Pancreas (tissue), 10 donors: Measurements from ENCODE around the gene STAT4. TPM values are rescaled to one million over a fixed set of nuclear protein-coding genes. Genes with fewer than 3 reads are reported as not detected.
A peak's percentile ranks its signal among the peaks of the same experiment; 100 is the strongest.

Experiments used
- ATAC-seq, 4 donors: fragments of 200-7000 bp; cut with Tn5 transposase; one replicate each; pipeline versions ENCODE4 v1.8.0 to v1.9.1; 2020; ENCODE audit warnings: mild to moderate bottlenecking in 4 of 4, moderate library complexity in 4 of 4
- DNase-seq, 6 donors: peaks; one replicate each; pipeline ENCODE4 v3.0.0-alpha.2; 2020
- FAIRE-seq: peaks from 2 replicates; lab custom pipeline; 2012; peaks lifted over from hg19 to GRCh38; lab: Jason Lieb, UNC
- H3K27ac ChIP-seq, 4 donors: fragments of 200-600 bp; sonication (generic); 1 replicate in 3 of 4; 2 replicates in 1 of 4; pipeline versions ENCODE4 v1.5.0 to v1.8.0; 2020
- H3K27me3 ChIP-seq, 4 donors: fragments of 200-600 bp; one replicate each; pipeline ENCODE4 v1.8.0; 2021
- H3K36me3 ChIP-seq, 3 donors: fragments of 200-600 bp; sonication (generic) in 1 of 3; one replicate each; pipeline versions ENCODE4 v1.5.0 to v1.8.0; 2020 to 2021
- H3K4me1 ChIP-seq, 3 donors: fragments of 200-600 bp; one replicate each; pipeline ENCODE4 v1.8.0; 2021
- H3K4me3 ChIP-seq, 4 donors: fragments of 200-600 bp; sonication (generic) in 2 of 4; one replicate each; pipeline versions ENCODE4 v1.5.0 to v1.8.0; 2020 to 2021
- H3K9me3 ChIP-seq, 4 donors: fragments of 200-600 bp; one replicate each; pipeline ENCODE4 v1.8.0; 2021
- CTCF ChIP-seq, 4 donors: fragments of 200-600 bp; sonication (generic) in 3 of 4; IDR thresholded peaks; one replicate each; pipeline versions ENCODE4 v1.5.0 to v1.8.0; 2021; ENCODE audit warnings: antibody characterized with exemption in 4 of 4
- WGBS, 2 donors: extraction: QIAGEN DNeasy Blood & Tissue Kit; methylation state at CpG; one replicate each; pipeline ENCODE4 v1.1.7; 2013; 5-methylcytosine and 5-hydroxymethylcytosine counted together
- intact Hi-C, 3 donors: fragments of 100-400 bp; cut with DNase I; formaldehyde crosslinking; loops; one replicate each; pipeline versions ENCODE4 v1.11.1 to v1.14.2; 2022
- polyA plus RNA-seq, 2 donors: library from polyadenylated mRNA; stranded (reverse); fragments of 200-250 nt; gene quantifications; one replicate each; pipeline ENCODE4 v1.2.3, GENCODE V29; 2013
- total RNA-seq, 6 donors: library from RNA; stranded (reverse); fragmentation: NEBNext Ultra II Directional in 4 of 6; extraction: Animal tissue kit (Norgen Biotek cat#: 25700) in 4 of 6; gene quantifications; one replicate each; pipeline versions ENCODE4 v1.2.1 to v1.2.4, GENCODE V29; 2021 to 2023
- donor health status: healthy with polysubstance abuse.
- donor health status: DM: no; HTN: no; CAD: no; lungs with moderate emphysema.
- donor health status: DM: no; HTN: no; CAD: no.
- donor health status: control.
- donor health status: control.
- donor health status: Bipolar disorder and iron deficiency.
- donor health status: DM: yes; HTN: yes; CAD: no.
- donor health status: DM: no; HTN: no; CAD: no.
- donor health status: DM: no; HTN: no; CAD: no.
- donor health status: DM: yes; HTN: yes; CAD: no.

Gene STAT4
- total and polyA plus RNA-seq, 8 donors = 0.60 to 6.4 (median 1.8) TPM

- DNase-seq (no peak), ATAC-seq (no peak), FAIRE-seq (no peak)
- WGBS, 2 donors = 94 to 97% methylated on average over 2 of the region's 2 CpGs
- Histone ChIP-seq H3K4me3 (no peak overlapping the region), H3K36me3 (no peaks in the 10 kb centered on the region), H3K27me3 (no peaks in the 10 kb centered on the region), H3K27ac (peak overlapping the region in 1 of 4 donors; percentile 74), H3K4me1 (peaks cover 0 to 8% (median 7%) of the 10 kb centered on the region in 3 donors), H3K9me3 (no peaks in the 10 kb centered on the region)
- intact Hi-C loops = no loop called here
- TF ChIP-seq CTCF (IDR thresholded peaks at IDR 0.05) = no peak
These were observed 29.5 kb upstream of the STAT4 start for GRCh38 chr2:191180276-191180675.

DNA sequence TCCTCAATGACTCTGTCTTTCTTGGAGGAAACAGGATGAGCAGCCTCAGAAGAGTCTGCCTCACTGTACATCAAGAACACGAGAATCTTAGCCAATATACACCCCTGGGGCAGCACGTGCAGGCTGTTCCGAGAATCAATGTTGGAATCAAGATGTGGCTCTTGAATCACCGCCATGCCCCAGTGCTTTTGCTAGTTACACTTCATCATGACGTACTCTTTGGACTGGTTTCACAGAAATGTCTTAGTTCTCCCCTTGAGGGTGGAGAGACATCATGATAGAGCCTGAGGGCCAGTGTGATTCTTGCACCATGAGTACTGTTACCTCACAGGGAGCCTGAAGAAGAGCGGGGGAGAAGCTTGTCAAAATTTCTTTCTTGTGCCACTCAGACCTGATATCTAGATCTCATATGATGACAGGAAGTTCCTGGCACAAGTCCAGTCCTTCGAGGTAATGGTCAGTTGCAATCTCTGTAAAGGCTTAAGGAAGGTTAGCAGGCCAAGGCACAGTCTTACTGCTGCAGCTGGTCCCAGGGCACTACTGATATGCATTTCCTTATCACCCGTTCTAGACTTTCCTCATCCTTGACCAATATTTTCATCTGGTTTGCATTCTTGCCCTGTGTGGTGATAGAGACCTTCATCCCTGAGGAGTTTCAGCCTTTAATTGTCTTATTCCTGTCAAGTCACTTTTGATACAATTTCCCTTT is 28.2 kb upstream of the STAT4 start:
- WGBS, 2 donors = 63% methylated on average over 8 of the region's 8 CpGs
- H3K9me3 ChIP-seq = no peaks in the 10 kb centered on the region
- peak overlapping the region in 2 of 4 donors; percentile 51 to 74 for H3K27ac ChIP-seq
- no peak for DNase-seq
- no peak for TF ChIP-seq CTCF (IDR thresholded peaks at IDR 0.05)
- intact Hi-C loops = no loop called here
- ATAC-seq = peak; percentile 21 to 67 (median 52)
- no peaks in the 10 kb centered on the region for H3K27me3 ChIP-seq
- no peaks in the 10 kb centered on the region for H3K36me3 ChIP-seq
- no peak overlapping the region for H3K4me3 ChIP-seq
- H3K4me1 ChIP-seq = peaks cover 0 to 8% (median 7%) of the 10 kb centered on the region in 3 donors
- no peak for FAIRE-seq

GRCh38 chr2:191177751-191178736 is 27.2 kb upstream of the STAT4 start:
- Histone ChIP-seq H3K4me1 (peaks cover 0 to 8% (median 7%) of the 10 kb centered on the region in 3 donors), H3K27me3 (no peaks in the 10 kb centered on the region), H3K36me3 (no peaks in the 10 kb centered on the region), H3K9me3 (no peaks in the 10 kb centered on the region), H3K27ac (peak overlapping the region in 2 of 4 donors; percentile 51 to 74), H3K4me3 (no peak overlapping the region)
- peak in 3 of 4 donors; percentile 37 to 82 (median 71) for ATAC-seq
- DNase-seq = no peak
- no peak for FAIRE-seq
- WGBS, 2 donors = 49 to 54% methylated on average over 2 of the region's 2 CpGs
- intact Hi-C loops = no loop called here
- TF ChIP-seq CTCF (IDR thresholded peaks at IDR 0.05) = no peak

DNA sequence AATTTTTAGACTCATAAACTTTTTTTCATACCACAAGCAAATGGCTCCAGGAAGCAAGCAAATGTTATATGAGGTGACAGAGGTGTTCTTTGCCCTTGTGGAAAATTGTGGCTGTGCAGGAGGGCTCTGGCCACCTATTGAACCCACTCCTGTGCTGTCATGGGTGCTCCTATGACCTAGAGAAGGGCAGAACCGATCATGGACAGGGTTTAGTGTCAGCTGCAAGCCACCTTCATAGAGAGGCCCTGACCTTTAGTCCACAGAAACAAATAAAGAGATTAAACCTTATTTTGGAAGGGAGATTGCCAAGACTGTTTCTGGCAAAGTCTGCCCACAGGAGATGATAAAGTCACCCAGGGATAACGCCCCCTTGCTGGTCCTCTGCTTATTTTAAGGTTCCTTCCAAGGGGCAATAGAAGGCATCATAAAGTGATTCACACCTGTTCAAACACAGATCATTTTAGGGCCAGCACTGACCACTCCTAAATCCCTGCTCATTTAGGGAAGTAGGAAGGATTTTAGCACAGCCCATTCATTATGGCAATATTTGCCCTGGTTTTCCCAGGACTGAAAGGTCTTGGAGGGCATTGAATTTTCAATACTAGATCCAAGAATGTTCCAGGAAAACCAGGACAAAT is 26.1 kb upstream of the STAT4 start:
- H3K27ac ChIP-seq = peak overlapping the region in 1 of 4 donors; percentile 74
- intact Hi-C loops = no loop called here
- no peak overlapping the region for H3K4me3 ChIP-seq
- FAIRE-seq = no peak
- no peak for ATAC-seq
- H3K27me3 ChIP-seq = no peaks in the 10 kb centered on the region
- 24 to 28% methylated on average over 2 of the region's 2 CpGs for WGBS, 2 donors
- no peak for DNase-seq
- H3K4me1 ChIP-seq = peaks cover 0 to 15% (median 7%) of the 10 kb centered on the region in 3 donors
- no peaks in the 10 kb centered on the region for H3K9me3 ChIP-seq
- no peak for TF ChIP-seq CTCF (IDR thresholded peaks at IDR 0.05)
- no peaks in the 10 kb centered on the region for H3K36me3 ChIP-seq
